SK-N-SH (cell line): Measurements from ENCODE around the gene PLAC8.

Source experiments
- CHD2 ChIP-seq: fragments of 150-350 bp; IDR thresholded peaks from 2 replicates; pipeline ENCODE4 v1.6.1; 2018; ENCODE audit warnings: low read length; ENCODE audit not compliant: partially characterized antibody
- CTCF ChIP-seq: fragments of 200-600 bp; sonication (generic); IDR thresholded peaks from 2 replicates; pipeline ENCODE4 v1.6.1; 2017; ENCODE audit warnings: antibody characterized with exemption, mild to moderate bottlenecking, moderate library complexity
- EP300 ChIP-seq, 2 experiments: IDR thresholded peaks; 2 replicates each; pipeline versions ENCODE4 v1.4.0 to v1.6.1; 2012; ENCODE audit warnings: borderline replicate concordance in 1 of 2, low read depth in 1 of 2, low read length in 1 of 2
- FOXM1 ChIP-seq: IDR thresholded peaks from 2 replicates; pipeline ENCODE4 v1.4.0; 2012; ENCODE audit warnings: low read depth, mild to moderate bottlenecking
- NFIC ChIP-seq: IDR thresholded peaks from 2 replicates; pipeline ENCODE4 v1.4.0; 2012; ENCODE audit warnings: borderline replicate concordance
- POLR2AphosphoS5 ChIP-seq: IDR thresholded peaks from 2 replicates; pipeline ENCODE4 v1.6.1; 2012; ENCODE audit warnings: low read depth, low read length
- RAD21 ChIP-seq: IDR thresholded peaks from 2 replicates; pipeline ENCODE4 v1.6.1; 2012; ENCODE audit warnings: mild to moderate bottlenecking, low read length
- REST ChIP-seq: IDR thresholded peaks from 2 replicates; pipeline ENCODE4 v1.6.1; 2012; ENCODE audit warnings: mild to moderate bottlenecking, low read depth, low read length, moderate library complexity
- RFX5 ChIP-seq: IDR thresholded peaks from 2 replicates; pipeline ENCODE4 v1.6.1; 2012; ENCODE audit warnings: mild to moderate bottlenecking, improper control_type of control experiment, low read length
- SIN3A ChIP-seq: IDR thresholded peaks from 2 replicates; pipeline ENCODE4 v1.6.1; 2012; ENCODE audit warnings: low read depth, mild to moderate bottlenecking, low read length, moderate library complexity, borderline replicate concordance
- TAF1 ChIP-seq: IDR thresholded peaks from 2 replicates; pipeline ENCODE4 v1.6.1; 2012; ENCODE audit warnings: low read depth, mild to moderate bottlenecking, low read length, moderate library complexity, borderline replicate concordance
- YY1 ChIP-seq: IDR thresholded peaks from 2 replicates; pipeline ENCODE4 v1.4.0; 2012; ENCODE audit warnings: low read depth, mild to moderate bottlenecking
- ZBTB33 ChIP-seq: IDR thresholded peaks from 2 replicates; pipeline ENCODE4 v1.4.0; 2012; ENCODE audit warnings: low read depth, borderline replicate concordance
- TF ChIP-seq, protein P1 (sequence below): IDR thresholded peaks from 2 replicates; pipeline ENCODE4 v1.4.0; 2012; ENCODE audit warnings: low read depth

DNA sequence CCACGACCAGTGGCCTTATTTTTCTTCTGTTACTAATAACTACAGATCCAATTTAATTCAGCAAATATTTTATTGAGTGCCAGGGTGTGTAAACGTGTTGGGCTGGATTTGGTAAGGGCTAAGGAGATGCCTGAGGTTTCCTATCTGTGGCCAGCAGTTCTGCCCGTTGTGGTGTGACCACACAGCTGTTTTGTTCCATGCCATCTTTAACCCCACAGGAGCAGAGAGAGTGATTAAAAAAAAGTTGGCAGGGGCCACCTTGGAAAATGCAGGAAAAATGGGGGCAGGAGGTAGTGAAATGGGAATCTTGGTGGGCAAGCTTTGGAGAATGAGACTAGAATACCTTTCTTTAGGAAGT is 1.1 kb downstream of the PLAC8 start:
- TF ChIP-seq RFX5 (no peak), CTCF (no peak), FOXM1 (no peak), NFIC (no peak), POLR2AphosphoS5 (no peak), SIN3A (no peak), REST (no peak), YY1 (no peak), TAF1 (no peak), EP300 (IDR thresholded peaks at IDR 0.05; ENCODE audit: borderline replicate concordance in 1 of 2, low read depth in 1 of 2, low read length in 1 of 2) (no peak), CHD2 (no peak), ZBTB33 (no peak), RAD21 (no peak)
- TF ChIP-seq, protein P1, sequence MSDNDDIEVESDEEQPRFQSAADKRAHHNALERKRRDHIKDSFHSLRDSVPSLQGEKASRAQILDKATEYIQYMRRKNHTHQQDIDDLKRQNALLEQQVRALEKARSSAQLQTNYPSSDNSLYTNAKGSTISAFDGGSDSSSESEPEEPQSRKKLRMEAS, result no peak
